ENCODE measurements around the gene ALOX12. TPM values are rescaled to one million over a fixed set of nuclear protein-coding genes. Genes with fewer than 3 reads are reported as not detected.

The ALOX12 gene
- total RNA-seq, 1 experiment from 2014 or later, result not detected

DNA sequence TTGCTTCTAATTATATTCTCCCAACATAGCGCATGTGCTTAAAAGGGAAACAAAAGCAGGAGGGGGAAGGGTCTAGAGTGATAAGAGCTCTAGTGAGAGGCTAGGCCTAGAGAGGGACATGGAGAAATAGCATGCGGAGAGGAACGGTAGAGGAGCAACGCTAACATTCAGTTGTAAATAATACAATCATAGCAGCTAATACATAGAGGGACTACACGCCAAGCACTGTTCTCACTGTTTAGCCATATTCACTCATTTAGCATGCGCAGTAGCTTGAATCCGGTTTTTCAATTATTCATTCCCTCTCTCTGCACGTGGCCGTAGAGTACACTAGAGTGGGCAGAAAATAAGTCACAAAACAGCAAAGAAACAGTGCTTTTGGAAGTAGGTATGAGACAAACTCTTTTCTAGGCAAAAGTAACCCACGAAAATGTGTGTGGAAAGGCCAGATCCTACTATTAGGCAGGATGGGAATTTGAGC, 1.7 kb upstream of the ALOX12 start (continued):
- TF ChIP-seq, protein P1, sequence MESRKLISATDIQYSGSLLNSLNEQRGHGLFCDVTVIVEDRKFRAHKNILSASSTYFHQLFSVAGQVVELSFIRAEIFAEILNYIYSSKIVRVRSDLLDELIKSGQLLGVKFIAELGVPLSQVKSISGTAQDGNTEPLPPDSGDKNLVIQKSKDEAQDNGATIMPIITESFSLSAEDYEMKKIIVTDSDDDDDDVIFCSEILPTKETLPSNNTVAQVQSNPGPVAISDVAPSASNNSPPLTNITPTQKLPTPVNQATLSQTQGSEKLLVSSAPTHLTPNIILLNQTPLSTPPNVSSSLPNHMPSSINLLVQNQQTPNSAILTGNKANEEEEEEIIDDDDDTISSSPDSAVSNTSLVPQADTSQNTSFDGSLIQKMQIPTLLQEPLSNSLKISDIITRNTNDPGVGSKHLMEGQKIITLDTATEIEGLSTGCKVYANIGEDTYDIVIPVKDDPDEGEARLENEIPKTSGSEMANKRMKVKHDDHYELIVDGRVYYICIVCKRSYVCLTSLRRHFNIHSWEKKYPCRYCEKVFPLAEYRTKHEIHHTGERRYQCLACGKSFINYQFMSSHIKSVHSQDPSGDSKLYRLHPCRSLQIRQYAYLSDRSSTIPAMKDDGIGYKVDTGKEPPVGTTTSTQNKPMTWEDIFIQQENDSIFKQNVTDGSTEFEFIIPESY (IDR thresholded peaks at IDR 0.05; ENCODE audit: extremely low read depth, insufficient replicate concordance, low read length), result no peak

DNA sequence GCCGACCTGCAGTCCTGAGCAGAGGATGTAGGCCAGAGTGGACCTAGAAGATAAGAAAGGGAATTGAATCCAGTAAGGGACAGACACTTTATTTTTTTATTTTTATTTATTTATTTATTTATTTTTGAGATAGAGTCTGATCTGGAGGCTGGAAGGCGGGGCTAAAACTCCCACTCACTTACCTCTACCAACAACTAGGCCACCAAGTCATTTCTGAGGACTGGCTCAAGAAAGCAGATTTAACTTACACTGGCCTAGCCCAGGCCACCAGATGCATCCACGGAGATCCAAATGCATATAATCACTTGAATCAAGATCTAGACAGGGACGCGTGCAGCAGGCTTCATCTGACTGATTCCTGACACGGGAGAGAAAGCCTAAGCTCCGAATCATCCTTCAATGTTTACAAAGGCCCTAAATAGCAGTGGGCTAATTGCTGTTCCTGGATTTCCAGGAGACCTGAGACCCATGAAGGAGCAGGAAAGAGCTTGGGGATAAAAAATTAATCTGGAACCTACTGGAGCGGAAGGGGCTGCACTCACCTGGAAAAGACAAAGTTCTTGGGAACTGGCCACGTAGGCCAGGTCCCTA, 1.1 kb upstream of the ALOX12 start:
- no peaks in the 10 kb centered on the region for H4K20me1 ChIP-seq (ENCODE audit: insufficient read depth)
- H3K9ac ChIP-seq (ENCODE audit: low read length), result no peak overlapping the region
- no peaks in the 10 kb centered on the region for H3K9me3 ChIP-seq (ENCODE audit: control insufficient read depth in 1 of 2, insufficient read depth in 1 of 2, low read depth in 1 of 2, low read length in 2 of 2)
- POLR2A ChIA-PET, result no interaction called here
- no peaks in the 10 kb centered on the region for H3K4me1 ChIP-seq (ENCODE audit: control insufficient read depth in 1 of 2, insufficient read depth in 2 of 2, low read length in 2 of 2)
- intact Hi-C loops (cut with micrococcal nuclease), result no loop called here
- H3K4me2 ChIP-seq (ENCODE audit: low read length), result no peak overlapping the region
- H3K79me2 ChIP-seq (ENCODE audit: insufficient read depth, low read length), result no peaks in the 10 kb centered on the region
- DNase-seq (ENCODE audit: low read depth, low spot score) (no peak), ATAC-seq (no peak)
- BruUV-seq (replicated peaks), result no TSS peak
- no peak overlapping the region for H3K4me3 ChIP-seq (replicated peaks in 1 of 2; ENCODE audit: low read depth in 1 of 2, low read length in 2 of 2)
- RAD21 ChIA-PET (ENCODE audit: low non-redundant PET in 1 of 2, low total read pairs in 2 of 2, uncharacterized antibody in 2 of 2, unreplicated experiment in 2 of 2), result no interaction called here
- H3K27me3 ChIP-seq (ENCODE audit: insufficient read depth, low read length), result no peaks in the 10 kb centered on the region
- CTCF ChIA-PET, result interaction anchor here (1.4 to 1.7 kb wide), 2 partner anchors 10 to 20 kb away, joined by 4 read pairs; no protein-coding TSS in a partner anchor
- H3K9me2 ChIP-seq (ENCODE audit: insufficient read depth), result no peaks in the 10 kb centered on the region
- H3K27ac ChIP-seq (ENCODE audit: low read depth, low read length), result no peak overlapping the region
- no peak overlapping the region for H2AFZ ChIP-seq (ENCODE audit: low read depth, low read length, poor library complexity, severe bottlenecking)
- H3K36me3 ChIP-seq (ENCODE audit: control insufficient read depth in 1 of 2, insufficient read depth in 2 of 2, low read length in 2 of 2), result peaks cover 5 to 11% of the 10 kb centered on the region in 2 experiments; a peak in 2 of 4 replicates
- TF ChIP-seq, protein P2, sequence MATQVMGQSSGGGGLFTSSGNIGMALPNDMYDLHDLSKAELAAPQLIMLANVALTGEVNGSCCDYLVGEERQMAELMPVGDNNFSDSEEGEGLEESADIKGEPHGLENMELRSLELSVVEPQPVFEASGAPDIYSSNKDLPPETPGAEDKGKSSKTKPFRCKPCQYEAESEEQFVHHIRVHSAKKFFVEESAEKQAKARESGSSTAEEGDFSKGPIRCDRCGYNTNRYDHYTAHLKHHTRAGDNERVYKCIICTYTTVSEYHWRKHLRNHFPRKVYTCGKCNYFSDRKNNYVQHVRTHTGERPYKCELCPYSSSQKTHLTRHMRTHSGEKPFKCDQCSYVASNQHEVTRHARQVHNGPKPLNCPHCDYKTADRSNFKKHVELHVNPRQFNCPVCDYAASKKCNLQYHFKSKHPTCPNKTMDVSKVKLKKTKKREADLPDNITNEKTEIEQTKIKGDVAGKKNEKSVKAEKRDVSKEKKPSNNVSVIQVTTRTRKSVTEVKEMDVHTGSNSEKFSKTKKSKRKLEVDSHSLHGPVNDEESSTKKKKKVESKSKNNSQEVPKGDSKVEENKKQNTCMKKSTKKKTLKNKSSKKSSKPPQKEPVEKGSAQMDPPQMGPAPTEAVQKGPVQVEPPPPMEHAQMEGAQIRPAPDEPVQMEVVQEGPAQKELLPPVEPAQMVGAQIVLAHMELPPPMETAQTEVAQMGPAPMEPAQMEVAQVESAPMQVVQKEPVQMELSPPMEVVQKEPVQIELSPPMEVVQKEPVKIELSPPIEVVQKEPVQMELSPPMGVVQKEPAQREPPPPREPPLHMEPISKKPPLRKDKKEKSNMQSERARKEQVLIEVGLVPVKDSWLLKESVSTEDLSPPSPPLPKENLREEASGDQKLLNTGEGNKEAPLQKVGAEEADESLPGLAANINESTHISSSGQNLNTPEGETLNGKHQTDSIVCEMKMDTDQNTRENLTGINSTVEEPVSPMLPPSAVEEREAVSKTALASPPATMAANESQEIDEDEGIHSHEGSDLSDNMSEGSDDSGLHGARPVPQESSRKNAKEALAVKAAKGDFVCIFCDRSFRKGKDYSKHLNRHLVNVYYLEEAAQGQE (IDR thresholded peaks at IDR 0.05; ENCODE audit: low read depth), result no peak
- no peak for TF ChIP-seq TCF7L2 (IDR thresholded peaks at IDR 0.05; ENCODE audit: borderline replicate concordance, extremely low read depth, insufficient read depth, insufficient read length)
- no peak for TF ChIP-seq CEBPB (IDR thresholded peaks at IDR 0.05; ENCODE audit: low read depth)
- TF ChIP-seq ZNF274 (IDR thresholded peaks at IDR 0.05; ENCODE audit: low read depth, low read length), result no peak
- no peak for TF ChIP-seq JUND (IDR thresholded peaks at IDR 0.05)
- no peak for TF ChIP-seq YY1 (IDR thresholded peaks at IDR 0.05; ENCODE audit: extremely low read depth, insufficient replicate concordance, low read depth, low read length)
- TF ChIP-seq RAD21 (IDR thresholded peaks at IDR 0.05; ENCODE audit: low read depth), result no peak
- TF ChIP-seq SP1 (IDR thresholded peaks at IDR 0.05; ENCODE audit: low read depth), result no peak
- no peak for TF ChIP-seq POLR2AphosphoS5 (IDR thresholded peaks at IDR 0.05; ENCODE audit: low read depth, low read length)
- TF ChIP-seq, protein P3, sequence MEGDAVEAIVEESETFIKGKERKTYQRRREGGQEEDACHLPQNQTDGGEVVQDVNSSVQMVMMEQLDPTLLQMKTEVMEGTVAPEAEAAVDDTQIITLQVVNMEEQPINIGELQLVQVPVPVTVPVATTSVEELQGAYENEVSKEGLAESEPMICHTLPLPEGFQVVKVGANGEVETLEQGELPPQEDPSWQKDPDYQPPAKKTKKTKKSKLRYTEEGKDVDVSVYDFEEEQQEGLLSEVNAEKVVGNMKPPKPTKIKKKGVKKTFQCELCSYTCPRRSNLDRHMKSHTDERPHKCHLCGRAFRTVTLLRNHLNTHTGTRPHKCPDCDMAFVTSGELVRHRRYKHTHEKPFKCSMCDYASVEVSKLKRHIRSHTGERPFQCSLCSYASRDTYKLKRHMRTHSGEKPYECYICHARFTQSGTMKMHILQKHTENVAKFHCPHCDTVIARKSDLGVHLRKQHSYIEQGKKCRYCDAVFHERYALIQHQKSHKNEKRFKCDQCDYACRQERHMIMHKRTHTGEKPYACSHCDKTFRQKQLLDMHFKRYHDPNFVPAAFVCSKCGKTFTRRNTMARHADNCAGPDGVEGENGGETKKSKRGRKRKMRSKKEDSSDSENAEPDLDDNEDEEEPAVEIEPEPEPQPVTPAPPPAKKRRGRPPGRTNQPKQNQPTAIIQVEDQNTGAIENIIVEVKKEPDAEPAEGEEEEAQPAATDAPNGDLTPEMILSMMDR (IDR thresholded peaks at IDR 0.05 in 2 of 3, conservative IDR thresholded peaks at IDR 0.05 in 1 of 3; ENCODE audit: borderline replicate concordance in 1 of 3, insufficient read depth in 1 of 3, low read depth in 2 of 3, low read length in 2 of 3), result no peak
- no peak for TF ChIP-seq FOSL1 (IDR thresholded peaks at IDR 0.05; ENCODE audit: low read depth)
- no peak for TF ChIP-seq CBX3 (IDR thresholded peaks at IDR 0.05; ENCODE audit: low read depth)
- TF ChIP-seq SRF (IDR thresholded peaks at IDR 0.05; ENCODE audit: low read depth), result no peak
- no peak for TF ChIP-seq POLR2A (IDR thresholded peaks at IDR 0.05; ENCODE audit: borderline replicate concordance, extremely low read depth, insufficient read depth, insufficient read length)

All from HCT116 (cell line).